Esophagus squamous epithelium (tissue), 5 donors: ENCODE measurements around the gene BMP2K. TPM values are rescaled to one million over a fixed set of nuclear protein-coding genes. Genes with fewer than 3 reads are reported as not detected.

Experiments
- DNase-seq: peaks from one replicate; lab custom pipeline; 2025; lab: John Stamatoyannopoulos, UW
- H3K27ac ChIP-seq, 4 donors: fragments of 200-600 bp; sonication (generic); one replicate each; pipeline ENCODE4 v1.5.1; 2016 to 2019; ENCODE audit warnings: mild to moderate bottlenecking in 1 of 4
- H3K27me3 ChIP-seq, 4 donors: fragments of 200-600 bp; sonication (generic); 1 replicate in 3 of 4; 2 replicates in 1 of 4; pipeline versions ENCODE4 v1.5.1 to v1.6.0; 2017 to 2021; ENCODE audit warnings: antibody characterized with exemption in 1 of 4
- H3K36me3 ChIP-seq, 3 donors: fragments of 200-600 bp; sonication (generic); one replicate each; pipeline ENCODE4 v1.5.1; 2016 to 2019
- H3K4me1 ChIP-seq, 3 donors: fragments of 200-600 bp; sonication (generic); one replicate each; pipeline ENCODE4 v1.5.1; 2017 to 2019
- H3K4me3 ChIP-seq, 4 donors: fragments of 200-600 bp; sonication (generic); 1 replicate in 3 of 4; 2 replicates in 1 of 4; pipeline ENCODE4 v1.5.1; 2016 to 2019; ENCODE audit warnings: mild to moderate bottlenecking in 2 of 4, moderate library complexity in 1 of 4
- H3K9me3 ChIP-seq, 3 donors: fragments of 200-600 bp; sonication (generic); one replicate each; pipeline ENCODE4 v1.5.1; 2016 to 2019
- POLR2A ChIP-seq, 4 donors: fragments of 450-650 bp; IDR thresholded peaks; one replicate each; pipeline ENCODE4 v1.6.1; 2017; ENCODE audit warnings: antibody characterized with exemption in 4 of 4, mild to moderate bottlenecking in 4 of 4, moderate library complexity in 3 of 4
- WGBS, 2 donors: methylation state at CpG; one replicate each; pipeline ENCODE4 v1.1.5; 2018; 5-methylcytosine and 5-hydroxymethylcytosine counted together
- intact Hi-C: fragments of 100-400 bp; cut with DNase I; formaldehyde crosslinking; loops from one replicate; pipeline ENCODE4 v1.15.0; 2022
- total RNA-seq, 4 donors: library from RNA; depleted of rRNA; stranded (reverse); fragments of >200 nt; gene quantifications; one replicate each; pipeline ENCODE4 v1.1.0, GENCODE V29; 2016
- TF ChIP-seq, protein P1 (sequence below), 6 experiments: fragments of 450-650 bp in 4 of 6; fragments of 200-600 bp in 2 of 6; sonication (generic) in 2 of 6; IDR thresholded peaks; one replicate each; pipeline ENCODE4 v1.5.1; 2016 to 2019; ENCODE audit warnings: antibody characterized with exemption in 6 of 6, mild to moderate bottlenecking in 4 of 6, moderate library complexity in 4 of 6
- donor health status: DM: yes; HTN: yes; CAD: no.

Gene BMP2K
- total RNA-seq, 4 donors from 2014 or later: 27.4 to 47.3 (median 33.7) TPM

DNA sequence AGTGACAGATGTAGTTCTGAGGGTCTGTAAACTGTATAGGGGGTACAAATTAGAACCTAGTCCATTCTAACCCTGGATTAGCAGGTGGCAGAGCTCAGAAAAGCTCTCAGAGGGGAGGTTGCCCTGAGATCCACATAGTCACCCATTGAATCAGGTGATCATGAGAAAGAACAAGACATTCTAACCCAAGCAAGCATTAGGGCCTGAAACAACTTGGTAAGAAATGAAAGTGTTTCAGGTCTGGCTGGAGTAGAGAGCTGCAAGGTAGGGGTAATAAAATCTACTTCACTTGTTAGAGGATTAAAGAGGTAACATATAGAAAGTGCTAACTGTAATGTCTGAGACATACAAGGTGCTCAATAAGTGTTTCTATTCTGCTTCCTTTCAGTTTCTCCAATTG lies 8.8 kb upstream of the BMP2K start:
- intact Hi-C loops: no loop called here
- H3K27me3 ChIP-seq: no peaks in the 10 kb centered on the region
- DNase-seq: no peak
- TF ChIP-seq POLR2A (IDR thresholded peaks at IDR 0.05): no peak
- TF ChIP-seq, protein P1, sequence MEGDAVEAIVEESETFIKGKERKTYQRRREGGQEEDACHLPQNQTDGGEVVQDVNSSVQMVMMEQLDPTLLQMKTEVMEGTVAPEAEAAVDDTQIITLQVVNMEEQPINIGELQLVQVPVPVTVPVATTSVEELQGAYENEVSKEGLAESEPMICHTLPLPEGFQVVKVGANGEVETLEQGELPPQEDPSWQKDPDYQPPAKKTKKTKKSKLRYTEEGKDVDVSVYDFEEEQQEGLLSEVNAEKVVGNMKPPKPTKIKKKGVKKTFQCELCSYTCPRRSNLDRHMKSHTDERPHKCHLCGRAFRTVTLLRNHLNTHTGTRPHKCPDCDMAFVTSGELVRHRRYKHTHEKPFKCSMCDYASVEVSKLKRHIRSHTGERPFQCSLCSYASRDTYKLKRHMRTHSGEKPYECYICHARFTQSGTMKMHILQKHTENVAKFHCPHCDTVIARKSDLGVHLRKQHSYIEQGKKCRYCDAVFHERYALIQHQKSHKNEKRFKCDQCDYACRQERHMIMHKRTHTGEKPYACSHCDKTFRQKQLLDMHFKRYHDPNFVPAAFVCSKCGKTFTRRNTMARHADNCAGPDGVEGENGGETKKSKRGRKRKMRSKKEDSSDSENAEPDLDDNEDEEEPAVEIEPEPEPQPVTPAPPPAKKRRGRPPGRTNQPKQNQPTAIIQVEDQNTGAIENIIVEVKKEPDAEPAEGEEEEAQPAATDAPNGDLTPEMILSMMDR (IDR thresholded peaks at IDR 0.05): no peak
- no peaks in the 10 kb centered on the region for H3K36me3 ChIP-seq
- no peaks in the 10 kb centered on the region for H3K9me3 ChIP-seq
- H3K27ac ChIP-seq: no peak overlapping the region
- no peak overlapping the region for H3K4me3 ChIP-seq
- H3K4me1 ChIP-seq: peaks cover 0 to 9% (median 4%) of the 10 kb centered on the region in 3 donors

- 66 to 74% methylated on average over 9 to 12 of the region's 12 CpGs for WGBS, 2 donors
- intact Hi-C loops: no loop called here
- no peak for DNase-seq
- no peaks in the 10 kb centered on the region for H3K36me3 ChIP-seq
- TF ChIP-seq POLR2A (IDR thresholded peaks at IDR 0.05): no peak
- TF ChIP-seq, protein P1 (IDR thresholded peaks at IDR 0.05): no peak
- no peak overlapping the region for H3K4me3 ChIP-seq
- no peaks in the 10 kb centered on the region for H3K9me3 ChIP-seq
- H3K4me1 ChIP-seq: peaks cover 0 to 9% (median 4%) of the 10 kb centered on the region in 3 donors
- no peaks in the 10 kb centered on the region for H3K27me3 ChIP-seq
- no peak overlapping the region for H3K27ac ChIP-seq
These were observed 7.5 kb upstream of the BMP2K start for GRCh38 chr4:78768452-78769180.

- TF ChIP-seq POLR2A (IDR thresholded peaks at IDR 0.05): no peak
- TF ChIP-seq, protein P1 (IDR thresholded peaks at IDR 0.05): no peak
- intact Hi-C loops: loop anchor here (10.0 kb wide), 1 partner anchor 115 kb away; no protein-coding TSS in a partner anchor
- peaks cover 4 to 17% (median 5%) of the 10 kb centered on the region in 3 donors for H3K4me1 ChIP-seq
- no peak overlapping the region for H3K4me3 ChIP-seq
- no peak for DNase-seq
- no peaks in the 10 kb centered on the region for H3K36me3 ChIP-seq
- no peaks in the 10 kb centered on the region for H3K9me3 ChIP-seq
- no peaks in the 10 kb centered on the region for H3K27me3 ChIP-seq
- no peak overlapping the region for H3K27ac ChIP-seq
- WGBS, 2 donors: 88 to 93% methylated on average over 3 of the region's 3 CpGs
These were observed 6.0 kb upstream of the BMP2K start for GRCh38 chr4:78770091-78770642.

- H3K4me3 ChIP-seq: no peak overlapping the region
- TF ChIP-seq, protein P1 (IDR thresholded peaks at IDR 0.05): no peak
- no peak for TF ChIP-seq POLR2A (IDR thresholded peaks at IDR 0.05)
- WGBS, 2 donors: 81 to 88% methylated on average over 4 of the region's 4 CpGs
These were observed 3.5 kb upstream of the BMP2K start for GRCh38 chr4:78772526-78773091.

GRCh38 chr4:78774417-78774816 lies 1.7 kb upstream of the BMP2K start:
- intact Hi-C loops: loop anchor here (10.0 kb wide), 1 partner anchor 120 kb away; no protein-coding TSS in a partner anchor
- Histone ChIP-seq H3K4me3 (no peak overlapping the region), H3K27ac (peak overlapping the region in 2 of 4 donors; percentile 98 to 99), H3K36me3 (no peaks in the 10 kb centered on the region), H3K4me1 (peaks cover 9 to 35% (median 19%) of the 10 kb centered on the region in 3 donors), H3K27me3 (no peaks in the 10 kb centered on the region), H3K9me3 (no peaks in the 10 kb centered on the region)
- no peak for TF ChIP-seq POLR2A (IDR thresholded peaks at IDR 0.05)
- TF ChIP-seq, protein P1 (IDR thresholded peaks at IDR 0.05): no peak
- WGBS, 2 donors: 46 to 49% methylated on average over 3 of the region's 3 CpGs
- no peak for DNase-seq

More at GRCh38 chr4:78772526-78773091, 3.5 kb upstream of the BMP2K start:
- no peak for DNase-seq
- Histone ChIP-seq H3K27me3 (no peaks in the 10 kb centered on the region), H3K27ac (no peak overlapping the region), H3K36me3 (no peaks in the 10 kb centered on the region), H3K9me3 (no peaks in the 10 kb centered on the region), H3K4me1 (peaks cover 0 to 17% (median 6%) of the 10 kb centered on the region in 3 donors)
- intact Hi-C loops: loop anchor here (10.0 kb wide), 1 partner anchor 118 kb away; no protein-coding TSS in a partner anchor
